H1 (cell line): ENCODE results near the gene CPNE4. TPM values are rescaled to one million over a fixed set of nuclear protein-coding genes. Genes with fewer than 3 reads are reported as not detected.

Source experiments
- CHD7 ChIP-seq: fragments of 300-600 bp; sonication (generic); IDR thresholded peaks from 2 replicates; pipeline ENCODE4 v1.7.1; 2012; ENCODE audit warnings: low read length, moderate library complexity, mild to moderate bottlenecking, inconsistent platforms; ENCODE audit not compliant: insufficient replicate concordance
- polyA plus RNA-seq, 7 experiments: library from polyadenylated mRNA; depleted of rRNA in 3 of 7; stranded (reverse) in 5 of 7; unstranded in 2 of 7; fragments of >200 nt in 5 of 7; fragments of 200-250 nt in 2 of 7; gene quantifications; 1 replicate in 5 of 7; 2 replicates in 1 of 7; 4 replicates in 1 of 7; pipeline versions ENCODE4 v1.2.1 to v1.2.3, GENCODE V29; 2011 to 2013; ENCODE audit warnings: missing spikeins in 2 of 7, mixed read lengths in 2 of 7
- total RNA-seq: library from RNA; stranded (reverse); fragmentation: NEBNext Ultra II Directional; extraction: Animal tissue kit (Norgen Biotek cat#: 25700); gene quantifications from 2 replicates; pipeline ENCODE4 v1.2.1, GENCODE V29; 2021

Gene CPNE4
- total and polyA plus RNA-seq, 2 of the 8 experiments (the other 6 are each of a cell fraction or from before 2014, with no cell fraction given), result 0.82 to 3.8 TPM

DNA sequence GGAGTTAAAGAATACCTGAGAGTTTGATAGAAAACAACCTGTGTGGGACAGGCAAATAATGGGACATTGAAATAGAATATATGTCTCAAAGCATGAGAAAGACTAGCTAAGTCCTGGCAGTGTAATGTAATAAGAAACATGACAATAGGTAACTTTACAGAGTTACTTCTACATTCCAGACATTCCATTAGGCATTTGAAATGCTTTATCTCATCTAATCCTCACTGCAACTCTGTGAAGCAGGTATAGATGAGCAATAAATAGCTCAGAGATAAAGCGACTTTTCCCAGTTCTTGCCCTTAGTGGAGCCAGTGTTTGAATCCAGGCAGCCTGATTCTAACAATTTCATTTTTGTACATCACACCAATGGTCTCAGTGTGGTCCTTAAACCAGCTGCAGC is 76.8 kb downstream of the CPNE4 start (continued):
- TF ChIP-seq CHD7, result peak; percentile 74
